Measurements from ENCODE around the gene PRDM13. TPM values are rescaled to one million over a fixed set of nuclear protein-coding genes. Genes with fewer than 3 reads are reported as not detected.

PRDM13 gene
- total RNA-seq (2021; fragmentation: NEBNext Ultra II Directional; extraction: Animal tissue kit (Norgen Biotek cat#: 25700)): 0.09 and 0.13 TPM in 2 replicates
- 0.05 and 0.06 TPM in 2 replicates for polyA plus RNA-seq (2011; rRNA removed)
- polyA plus RNA-seq (2011; cell fraction: cytosol; rRNA removed): 0.10 TPM
- polyA plus RNA-seq (2011; cell fraction: nucleus; rRNA removed): 0.03 TPM
- 0.07 to 0.10 TPM in 2 of 4 replicates, not detected in the others for polyA plus RNA-seq (2012, experiment 1 of 2)
- polyA plus RNA-seq (2012, experiment 2 of 2): 0.16 TPM
- 0.10 TPM for polyA plus RNA-seq (2013, experiment 1 of 2)
- 0.13 TPM for polyA plus RNA-seq (2013, experiment 2 of 2)
- 0.05 TPM in 1 of 2 replicates, not detected in the other for polyA minus RNA-seq (2011; rRNA and poly(A)+ RNA removed)
- not detected for polyA minus RNA-seq (2011; cell fraction: cytosol; rRNA and poly(A)+ RNA removed)
- 0.30 TPM for polyA minus RNA-seq (2011; cell fraction: nucleus; rRNA and poly(A)+ RNA removed)
- long read RNA-seq, experiment 1: 0 reads
- long read RNA-seq, experiment 2: 0 reads

DNA sequence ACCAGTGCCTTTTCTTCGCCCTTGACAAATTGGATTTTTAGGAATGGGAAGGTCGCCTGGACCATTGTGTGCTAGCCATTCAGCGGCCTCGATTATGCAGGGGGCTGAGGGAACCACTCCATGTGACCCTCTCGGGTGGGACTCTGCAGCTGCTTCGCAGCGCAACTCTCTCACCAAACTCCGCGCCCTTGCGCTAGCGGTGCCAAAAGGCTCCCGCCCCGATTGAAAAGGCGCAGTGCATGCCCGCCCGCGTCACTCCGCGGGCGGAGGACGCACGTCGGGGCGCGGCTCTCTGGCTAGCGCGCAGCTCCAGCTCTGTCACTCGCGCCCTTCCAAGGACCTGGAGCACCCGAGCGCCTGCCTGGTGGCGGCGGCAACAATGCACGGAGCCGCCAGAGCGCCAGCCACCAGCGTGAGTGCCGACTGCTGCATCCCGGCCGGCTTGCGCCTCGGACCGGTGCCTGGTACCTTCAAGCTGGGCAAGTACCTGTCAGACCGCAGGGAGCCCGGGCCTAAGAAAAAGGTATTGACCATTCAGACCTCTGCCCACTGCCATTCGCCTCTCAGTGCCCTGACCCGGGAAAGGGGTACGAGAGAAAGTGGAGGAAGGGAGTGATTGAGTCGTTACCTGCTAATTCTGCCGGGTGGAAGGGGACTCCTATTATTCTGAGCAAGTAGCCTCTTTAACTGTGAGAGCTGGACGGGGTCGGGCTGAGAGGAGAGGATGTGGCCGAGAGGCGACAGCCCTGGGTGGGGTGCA, at the start of gene PRDM13:
PRDM13 (plus strand) TSS at position 178 of the 760 bp plus-strand sequence; CDS start at position 380, 202 bp downstream.
- H3K23ac ChIP-seq (ENCODE audit: insufficient read length): no peak within 1 kb of the TSS
- H2AFZ ChIP-seq (ENCODE audit: low read length): no peak within 1 kb of the TSS
- CTCF ChIA-PET (ENCODE audit: partially characterized antibody): interaction anchor here (0.9 to 6.6 kb wide), 3 partner anchors 13 to 38 kb away, joined by 3 to 49 read pairs (median 6); partner anchors contain the start of gene CCNC
- TF ChIP-seq, protein P1, sequence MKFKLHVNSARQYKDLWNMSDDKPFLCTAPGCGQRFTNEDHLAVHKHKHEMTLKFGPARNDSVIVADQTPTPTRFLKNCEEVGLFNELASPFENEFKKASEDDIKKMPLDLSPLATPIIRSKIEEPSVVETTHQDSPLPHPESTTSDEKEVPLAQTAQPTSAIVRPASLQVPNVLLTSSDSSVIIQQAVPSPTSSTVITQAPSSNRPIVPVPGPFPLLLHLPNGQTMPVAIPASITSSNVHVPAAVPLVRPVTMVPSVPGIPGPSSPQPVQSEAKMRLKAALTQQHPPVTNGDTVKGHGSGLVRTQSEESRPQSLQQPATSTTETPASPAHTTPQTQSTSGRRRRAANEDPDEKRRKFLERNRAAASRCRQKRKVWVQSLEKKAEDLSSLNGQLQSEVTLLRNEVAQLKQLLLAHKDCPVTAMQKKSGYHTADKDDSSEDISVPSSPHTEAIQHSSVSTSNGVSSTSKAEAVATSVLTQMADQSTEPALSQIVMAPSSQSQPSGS (IDR thresholded peaks at IDR 0.05; ENCODE audit: low read length): no peak
- TF ChIP-seq RNF2 (IDR thresholded peaks at IDR 0.05; ENCODE audit: borderline replicate concordance, low read depth, low read length, missing control alignments, poor library complexity, severe bottlenecking) (peak; percentile 94), TEAD4 (IDR thresholded peaks at IDR 0.05; ENCODE audit: low read depth, low read length) (no peak), TCF12 (IDR thresholded peaks at IDR 0.05; ENCODE audit: low read depth, low read length) (0 out of 2 replicates have a peak, but pooled peaks have one; percentile 5), SIN3A (conservative IDR thresholded peaks at IDR 0.05 in 1 of 2, IDR thresholded peaks at IDR 0.05 in 1 of 2; ENCODE audit: low read depth in 1 of 2, low read length in 2 of 2) (no peak)
- TF ChIP-seq, protein P2, sequence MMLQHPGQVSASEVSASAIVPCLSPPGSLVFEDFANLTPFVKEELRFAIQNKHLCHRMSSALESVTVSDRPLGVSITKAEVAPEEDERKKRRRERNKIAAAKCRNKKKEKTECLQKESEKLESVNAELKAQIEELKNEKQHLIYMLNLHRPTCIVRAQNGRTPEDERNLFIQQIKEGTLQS (IDR thresholded peaks at IDR 0.05; ENCODE audit: insufficient read depth, low read depth, low read length): no peak

More for the DNA sequence above, at the start of gene PRDM13:
- Histone ChIP-seq H3K4ac (replicated peaks; ENCODE audit: insufficient read length, low read depth, low read length) (no peak within 1 kb of the TSS), H3K9ac (replicated peaks in 1 of 4; ENCODE audit: extremely low read depth in 1 of 4, low read depth in 3 of 4, low read length in 3 of 4) (no peak within 1 kb of the TSS), H3K9me3 (ENCODE audit: insufficient read depth in 2 of 2, low read depth in 1 of 2, low read length in 1 of 2) (no peaks in the 10 kb centered on the region), H3K79me2 (ENCODE audit: control insufficient read depth in 1 of 2, insufficient read depth in 2 of 2, low read length in 2 of 2) (no peaks in the 10 kb centered on the region), H3K4me3 (ENCODE audit: extremely low read depth in 1 of 4, insufficient read depth in 2 of 4, low read depth in 3 of 4, low read length in 4 of 4) (peak within 1 kb of the TSS in 1 of 4 experiments; percentile 17; a peak in 3 of 8 replicates), H2BK20ac (ENCODE audit: low read length) (no peak within 1 kb of the TSS), H4K91ac (replicated peaks; ENCODE audit: insufficient read length, low read length) (no peak within 1 kb of the TSS), H2BK120ac (replicated peaks; ENCODE audit: low read depth, low read length) (no peak within 1 kb of the TSS), H3K14ac (ENCODE audit: insufficient read length) (no peak within 1 kb of the TSS), H2BK15ac (ENCODE audit: low read length) (no peak within 1 kb of the TSS), H2AK5ac (ENCODE audit: low read depth, low read length) (no peak within 1 kb of the TSS), H3K56ac (replicated peaks; ENCODE audit: insufficient read length, low read depth, low read length) (no peak within 1 kb of the TSS), H3K18ac (ENCODE audit: extremely low read depth, low read length) (no peak within 1 kb of the TSS), H3K27ac (ENCODE audit: low read depth, low read length) (no peak within 1 kb of the TSS), H3K36me3 (ENCODE audit: control insufficient read depth in 2 of 4, insufficient read depth in 4 of 4, low read length in 3 of 4) (no peaks in the 10 kb centered on the region; a peak in 1 of 8 replicates), H3K79me1 (ENCODE audit: low read depth, low read length) (no peaks in the 10 kb centered on the region), H3K23me2 (ENCODE audit: low read depth, low read length) (no peaks in the 10 kb centered on the region; the same call in 1 of the 2 replicates), H3K27me3 (replicated peaks in 1 of 4; ENCODE audit: control insufficient read depth in 3 of 4, extremely low read depth in 1 of 4, insufficient read depth in 3 of 4, low read length in 3 of 4) (peaks cover 89 to 100% (median 95%) of the 10 kb centered on the region in 4 experiments), H3K4me2 (ENCODE audit: insufficient read depth in 1 of 2, low read depth in 2 of 2, low read length in 2 of 2) (peak within 1 kb of the TSS; percentile 45 to 52; a peak in 3 of 4 replicates), H2BK12ac (ENCODE audit: low read depth, low read length) (peak within 1 kb of the TSS; percentile 50; the same call in 1 of the 2 replicates), H4K5ac (ENCODE audit: insufficient read length, low read depth, low read length) (no peak within 1 kb of the TSS), H4K20me1 (replicated peaks in 1 of 2; ENCODE audit: control insufficient read depth in 1 of 2, insufficient read depth in 2 of 2, low read length in 2 of 2) (peaks cover 18 to 32% of the 10 kb centered on the region in 2 experiments), H2BK5ac (ENCODE audit: low read depth, low read length) (no peak within 1 kb of the TSS), H3K4me1 (replicated peaks in 1 of 4; ENCODE audit: control insufficient read depth in 3 of 4, insufficient read depth in 4 of 4, low read length in 3 of 4) (peaks cover 0 to 28% (median 11%) of the 10 kb centered on the region in 4 experiments; a peak in 5 of 7 replicates), H4K8ac (ENCODE audit: extremely low read depth, insufficient read depth, low read length) (no peak within 1 kb of the TSS)
- POLR2A ChIA-PET (ENCODE audit: partially characterized antibody): interaction anchor here (0.6 to 3.1 kb wide), 3 partner anchors 38 to 184 kb away, joined by 3 to 18 read pairs (median 5); partner anchors contain the start of gene CCNC
- DNase-seq (ENCODE audit: low read depth in 1 of 2, low spot score in 2 of 2): peak in 1 of 2 experiments; percentile 73
- FAIRE-seq: no peak
- 3% methylated on average over 33 of the region's 54 CpGs; no CpG with 5 or more reads in 1 of the 2 experiments for WGBS, 2 experiments (ENCODE audit: extremely low coverage in 1 of 2, insufficient coverage in 1 of 2, insufficient read length in 1 of 2, insufficient replicate concordance in 2 of 2, low coverage in 1 of 2, low lambda C conversion rate in 2 of 2, missing lambda C conversion rate in 1 of 2)
